Skin of body (tissue), 2 donors: ENCODE data around the gene CNR2. TPM values are rescaled to one million over a fixed set of nuclear protein-coding genes. Genes with fewer than 3 reads are reported as not detected.
"Not testable (repeated sequence)": the region's sequence is repeated elsewhere in the genome, so short reads cannot be mapped to it uniquely, and the experiment has no call there.

Experiments used
- DNase-seq: peaks from one replicate; lab custom pipeline; 2025; lab: John Stamatoyannopoulos, UW
- total RNA-seq: library from RNA; depleted of rRNA; stranded (reverse); fragments of >200 nt; gene quantifications from one replicate; pipeline ENCODE4 v1.2.3, GENCODE V29; 2014

CNR2 gene
- total RNA-seq, 1 donor from 2014 or later, result 0.10 TPM

- DNase-seq, result peak; percentile 31
These were observed 3.3 kb upstream of the CNR2 start for GRCh38 chr1:23916209-23917131.

DNA sequence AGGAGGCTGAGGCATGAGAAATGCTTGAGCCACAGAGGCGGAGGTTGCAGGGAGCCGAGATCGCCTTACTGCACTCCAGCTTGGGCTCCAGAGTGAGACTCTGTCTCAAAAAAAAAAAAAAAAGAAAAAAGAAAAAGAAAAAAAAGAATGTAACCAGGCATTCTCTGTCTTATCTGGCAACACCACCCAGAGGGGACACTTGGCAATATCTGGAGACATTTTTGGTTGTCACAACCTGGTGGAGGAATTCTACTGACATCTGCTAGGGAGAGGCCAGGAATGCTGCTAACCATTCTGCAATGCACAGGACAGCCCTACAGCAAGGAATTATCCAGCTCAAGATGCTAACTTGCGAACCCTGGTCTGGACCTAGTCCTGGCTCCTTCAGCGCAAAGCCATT lies 2.3 kb upstream of the CNR2 start:
- no peak for DNase-seq

DNA sequence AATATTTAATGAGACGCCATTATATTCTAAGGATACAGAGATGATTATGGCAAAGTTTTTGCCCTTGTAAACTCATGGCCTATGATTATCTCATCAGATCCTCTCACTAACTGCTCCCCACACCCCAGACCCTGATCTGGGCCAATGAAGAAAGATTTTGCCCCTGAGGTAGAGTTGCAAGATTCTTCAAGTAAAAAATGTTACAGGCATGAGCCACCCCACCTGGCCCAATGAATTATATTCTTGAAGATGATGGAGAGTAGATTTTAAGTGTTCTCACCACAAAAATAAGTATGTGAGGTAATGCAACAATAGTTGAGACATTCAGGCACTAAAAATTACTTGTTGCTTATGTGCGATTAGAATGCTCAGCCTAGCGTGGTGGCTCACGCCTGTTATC lies 1.8 kb upstream of the CNR2 start:
- no peak for DNase-seq

GRCh38 chr1:23911921-23912320 lies 1.2 kb downstream of the CNR2 start:
- DNase-seq, result no peak

- DNase-seq, result no peak
These were observed 2.5 kb downstream of the CNR2 start for GRCh38 chr1:23910553-23911246.

DNA sequence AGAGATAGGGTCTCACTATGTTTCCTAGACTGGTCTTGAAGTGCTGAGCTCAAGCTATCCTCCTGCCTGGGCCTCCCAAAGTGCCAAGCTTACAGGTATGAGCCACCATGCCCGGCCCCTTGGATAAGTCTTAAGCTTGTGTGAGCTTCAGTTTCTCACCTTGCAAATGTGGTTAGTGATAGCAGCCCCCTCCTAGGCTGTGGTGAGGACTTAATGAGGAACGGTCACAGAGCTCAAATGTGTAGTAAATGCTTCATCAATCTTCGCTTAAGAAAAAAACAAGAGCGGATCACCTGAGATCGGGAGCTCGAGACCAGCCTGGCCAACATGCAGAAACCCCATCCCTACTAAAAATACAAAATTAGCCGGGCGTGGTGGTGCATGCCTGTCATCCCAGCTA lies 3.0 kb downstream of the CNR2 start:
- DNase-seq, result no peak

GRCh38 chr1:23909412-23909811 lies 3.8 kb downstream of the CNR2 start:
- DNase-seq, result no peak

- DNase-seq, result no peak
These were observed 4.5 kb downstream of the CNR2 start for GRCh38 chr1:23908453-23909341.

DNA sequence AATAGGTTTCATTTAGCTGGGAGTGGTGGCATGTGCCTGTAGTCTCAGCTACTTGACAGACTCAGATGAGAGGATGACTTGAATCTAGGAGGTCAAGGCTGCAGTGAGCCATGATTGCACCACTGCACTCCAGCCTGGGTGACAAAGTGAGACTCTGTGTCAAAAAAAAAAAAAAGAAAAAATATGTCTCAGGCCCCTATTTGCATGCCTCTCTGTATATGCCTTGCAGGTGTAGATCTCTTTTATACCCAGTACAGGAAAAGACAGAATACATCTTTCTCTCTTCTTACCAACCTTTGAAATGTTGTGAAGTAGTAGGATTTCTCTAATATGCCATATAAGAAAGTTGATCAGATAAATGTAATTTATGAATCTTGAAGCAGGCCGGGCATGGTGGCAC lies 6.4 kb downstream of the CNR2 start:
- DNase-seq, result no peak

GRCh38 chr1:23905461-23906025 lies 7.6 kb downstream of the CNR2 start:
- no peak for DNase-seq

- no peak for DNase-seq
These were observed 8.3 kb downstream of the CNR2 start for GRCh38 chr1:23904748-23905357.

- DNase-seq, result no peak
These were observed 9.4 kb downstream of the CNR2 start for GRCh38 chr1:23903754-23904153.

DNA sequence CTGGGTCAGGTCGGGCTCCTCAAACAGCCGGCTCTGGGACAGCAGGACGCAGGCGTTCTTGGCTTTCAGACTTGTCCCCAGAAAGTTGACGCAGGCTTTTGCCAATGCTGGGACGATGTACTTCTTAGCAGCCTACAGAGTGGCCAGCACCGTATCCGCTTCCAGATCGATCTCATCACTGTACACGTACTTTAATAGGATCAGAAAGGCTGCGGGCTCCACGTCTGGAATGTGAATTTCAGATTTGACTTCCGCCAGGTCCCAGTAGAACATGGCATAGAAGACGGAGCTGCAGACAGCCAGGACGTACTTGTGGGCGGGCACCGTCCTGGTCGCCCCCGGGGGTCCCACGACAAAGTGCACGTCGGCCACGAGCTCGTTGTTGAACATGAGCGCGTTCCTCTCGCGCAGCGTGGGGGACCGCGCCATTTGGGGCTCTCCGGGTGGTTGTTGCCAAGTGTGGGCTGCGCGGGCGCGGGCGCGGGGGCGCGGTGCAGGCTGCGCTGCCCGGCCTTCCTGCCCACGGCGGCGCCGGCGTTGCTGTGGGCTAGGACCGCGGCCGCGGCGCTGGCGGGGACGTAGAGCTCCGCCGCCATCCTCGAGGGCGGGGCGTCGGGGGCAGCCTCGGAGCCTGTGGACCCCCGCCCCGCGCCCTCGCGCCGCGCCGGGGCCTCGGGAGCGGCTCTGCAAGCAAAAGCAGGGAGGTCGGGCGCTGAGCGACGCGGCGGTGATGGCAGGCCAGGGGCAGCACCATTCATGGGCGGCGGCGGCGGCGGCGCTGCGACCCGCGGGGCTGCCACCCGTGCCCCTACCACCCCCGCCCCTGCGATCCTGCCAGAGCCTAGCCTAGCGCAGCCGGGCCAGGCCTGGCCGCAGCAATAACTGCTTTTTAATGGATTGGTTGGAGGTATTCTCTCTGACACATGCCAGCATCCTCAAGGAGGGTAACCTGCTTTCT lies 10.6 kb downstream of the CNR2 start:
- no peak for DNase-seq

DNA sequence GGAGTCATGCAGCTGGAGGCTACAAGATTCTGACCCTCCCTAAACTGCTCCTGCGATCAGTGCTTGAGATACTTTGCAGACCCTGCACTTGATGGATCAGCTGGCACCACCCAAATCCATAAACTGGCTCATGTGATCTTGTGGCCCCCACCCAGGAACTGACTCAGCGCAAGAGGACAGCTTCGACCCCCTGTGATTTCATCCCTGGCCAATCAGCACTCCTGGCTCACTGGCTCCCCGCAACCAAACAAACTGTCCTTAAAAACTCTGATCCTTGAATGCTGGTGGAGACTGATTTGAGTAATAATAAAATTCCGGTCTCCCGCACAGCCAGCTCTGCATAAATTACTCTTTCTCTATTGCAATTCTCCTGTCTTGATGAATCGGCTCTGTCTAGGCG lies 13.1 kb downstream of the CNR2 start:
- not testable (repeated sequence) for DNase-seq

- no peak for DNase-seq
These were observed 14.1 kb downstream of the CNR2 start for GRCh38 chr1:23899070-23899469.

DNA sequence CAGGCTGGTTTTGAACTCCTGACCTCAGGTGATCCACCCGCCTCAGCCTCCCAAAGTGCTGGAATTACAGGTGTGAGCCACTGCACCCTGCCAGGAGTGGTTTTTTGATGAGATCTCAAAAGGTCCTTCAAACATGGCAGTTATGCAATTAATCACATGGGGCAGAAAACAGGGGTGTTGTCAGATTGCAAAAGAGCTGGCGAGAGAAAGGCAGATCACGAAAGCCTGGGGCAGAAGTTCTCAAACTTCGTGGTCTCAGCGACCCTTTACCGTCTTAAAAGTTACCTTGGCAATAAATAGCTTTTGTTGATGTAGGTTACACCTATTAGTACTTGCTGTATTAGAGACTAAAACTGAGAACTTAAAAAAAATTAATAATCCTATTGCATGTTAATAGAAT lies 16.1 kb downstream of the CNR2 start:
- no peak for DNase-seq

DNA sequence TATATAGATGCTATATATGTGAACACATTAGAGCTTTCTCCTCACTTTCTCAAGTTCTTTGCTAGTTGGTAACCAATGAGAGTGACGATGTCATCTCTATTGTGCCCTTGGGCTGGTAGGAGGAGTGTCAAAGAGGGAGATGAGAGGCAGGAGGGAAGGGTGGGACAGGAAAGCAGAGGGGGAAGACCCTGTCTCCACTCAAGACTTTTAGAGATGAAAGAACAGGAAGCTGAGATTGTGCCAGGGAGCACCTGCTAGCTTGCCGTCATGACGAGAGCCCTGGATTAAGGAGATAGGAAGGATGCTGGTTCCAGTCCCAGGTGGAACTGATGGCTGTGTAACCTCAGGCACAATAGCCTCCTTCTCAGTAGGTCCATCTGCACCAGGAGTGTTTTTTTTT lies 16.7 kb downstream of the CNR2 start:
- no peak for DNase-seq

DNA sequence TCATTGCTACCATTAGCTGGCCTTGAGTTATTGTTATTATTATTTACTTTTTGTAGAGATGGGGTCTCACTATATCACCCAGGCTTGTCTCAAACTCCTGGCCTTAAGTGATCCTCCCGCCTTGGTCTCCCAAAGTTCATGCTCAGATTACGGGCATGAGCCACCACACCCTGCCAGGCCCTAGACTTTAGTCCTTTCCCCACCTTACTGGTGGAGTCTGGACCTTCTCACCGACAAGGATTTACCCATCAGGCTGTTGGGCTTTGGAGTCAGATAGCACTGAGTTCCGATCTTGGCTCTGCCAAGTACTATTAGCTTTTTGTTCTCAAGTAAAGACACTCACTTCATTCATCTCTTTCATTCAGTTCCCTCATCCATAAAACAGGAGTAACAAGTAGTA lies 17.2 kb downstream of the CNR2 start:
- DNase-seq, result no peak

DNA sequence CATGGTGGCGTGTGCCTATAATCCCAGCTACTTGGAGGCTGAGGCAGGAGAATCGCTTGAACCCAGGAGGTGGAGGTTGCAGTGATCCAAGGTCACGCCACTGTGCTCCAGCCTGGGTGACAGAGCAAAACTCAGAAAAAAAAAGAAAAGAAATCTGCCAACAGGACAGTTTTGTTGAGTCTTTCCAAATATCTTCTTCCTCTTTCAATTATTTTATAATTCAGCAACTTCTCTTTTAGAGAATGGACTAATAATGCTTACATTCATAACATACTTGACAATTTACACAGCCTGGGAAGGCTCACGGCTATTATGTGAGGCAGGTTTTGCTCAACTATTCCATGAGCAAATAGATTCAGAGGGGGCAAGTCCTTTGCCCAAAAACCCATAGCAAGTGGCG lies 18.1 kb downstream of the CNR2 start:
- DNase-seq, result no peak

- DNase-seq, result no peak
These were observed 24.1 kb downstream of the CNR2 start for GRCh38 chr1:23889074-23889473.
